Measurements from ENCODE around the gene BTBD8.

DNA sequence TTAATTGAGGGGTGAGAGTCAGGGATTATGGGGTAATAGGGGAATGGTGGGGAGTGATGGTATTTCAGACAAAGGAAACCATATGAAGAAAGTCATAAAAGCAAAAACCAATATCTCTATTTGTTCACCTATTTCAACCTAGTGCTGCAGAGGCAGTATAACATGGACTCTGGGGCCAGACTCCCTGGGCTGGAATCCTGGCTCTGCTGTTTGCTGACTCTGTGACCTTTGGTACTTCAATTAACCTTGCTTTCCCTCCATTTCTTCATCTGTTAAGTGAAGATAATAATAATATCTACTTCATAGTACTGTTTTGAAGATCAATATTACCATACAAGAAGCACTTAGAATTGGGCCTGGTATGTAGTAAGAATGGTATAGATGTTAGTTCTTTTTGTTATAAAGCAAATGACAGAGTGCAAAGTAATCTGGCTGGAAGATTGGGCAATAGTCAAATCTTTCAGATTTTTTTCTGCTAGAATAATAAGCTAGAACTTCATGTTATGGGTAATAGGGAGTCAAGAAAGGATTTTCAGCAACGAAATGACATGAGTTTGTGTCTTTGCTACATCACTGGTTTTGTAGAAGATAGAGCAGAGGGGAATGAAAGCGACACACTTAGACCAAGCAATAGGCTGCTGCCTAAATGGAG is 41.3 kb upstream of the BTBD8 start:
- TF ChIP-seq, protein P1, sequence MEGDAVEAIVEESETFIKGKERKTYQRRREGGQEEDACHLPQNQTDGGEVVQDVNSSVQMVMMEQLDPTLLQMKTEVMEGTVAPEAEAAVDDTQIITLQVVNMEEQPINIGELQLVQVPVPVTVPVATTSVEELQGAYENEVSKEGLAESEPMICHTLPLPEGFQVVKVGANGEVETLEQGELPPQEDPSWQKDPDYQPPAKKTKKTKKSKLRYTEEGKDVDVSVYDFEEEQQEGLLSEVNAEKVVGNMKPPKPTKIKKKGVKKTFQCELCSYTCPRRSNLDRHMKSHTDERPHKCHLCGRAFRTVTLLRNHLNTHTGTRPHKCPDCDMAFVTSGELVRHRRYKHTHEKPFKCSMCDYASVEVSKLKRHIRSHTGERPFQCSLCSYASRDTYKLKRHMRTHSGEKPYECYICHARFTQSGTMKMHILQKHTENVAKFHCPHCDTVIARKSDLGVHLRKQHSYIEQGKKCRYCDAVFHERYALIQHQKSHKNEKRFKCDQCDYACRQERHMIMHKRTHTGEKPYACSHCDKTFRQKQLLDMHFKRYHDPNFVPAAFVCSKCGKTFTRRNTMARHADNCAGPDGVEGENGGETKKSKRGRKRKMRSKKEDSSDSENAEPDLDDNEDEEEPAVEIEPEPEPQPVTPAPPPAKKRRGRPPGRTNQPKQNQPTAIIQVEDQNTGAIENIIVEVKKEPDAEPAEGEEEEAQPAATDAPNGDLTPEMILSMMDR (IDR thresholded peaks at IDR 0.05) = no peak
- TF ChIP-seq POLR2A (IDR thresholded peaks at IDR 0.05) = no peak
